Ovary (tissue), 9 donors: ENCODE results near the gene RNF111. TPM values are rescaled to one million over a fixed set of nuclear protein-coding genes. Genes with fewer than 3 reads are reported as not detected.

Source experiments
- DNase-seq, 5 donors: peaks; one replicate each; pipeline ENCODE4 v3.0.0-alpha.2; 2019 to 2020
- H3K27ac ChIP-seq, 2 donors: fragments of 200-600 bp; one replicate each; pipeline versions ENCODE4 v1.5.1 to v1.8.0; 2019 to 2022
- H3K27me3 ChIP-seq: fragments of 200-600 bp; one replicate; pipeline ENCODE4 v1.8.0; 2022
- H3K36me3 ChIP-seq: fragments of 200-600 bp; sonication (generic); one replicate; pipeline ENCODE4 v1.5.1; 2019
- H3K4me1 ChIP-seq: one replicate; pipeline ENCODE4 v1.8.1; 2013; ENCODE audit warnings: mild to moderate bottlenecking, moderate library complexity; ENCODE audit not compliant: insufficient read depth
- H3K4me3 ChIP-seq: fragments of 200-600 bp; sonication (generic); one replicate; pipeline ENCODE4 v1.5.1; 2017
- H3K9me3 ChIP-seq, 2 donors: fragments of 200-600 bp in 1 of 2; sonication (generic) in 1 of 2; one replicate each; pipeline versions ENCODE4 v1.5.1 to v1.8.1; 2013 to 2019; ENCODE audit warnings: mild to moderate bottlenecking in 1 of 2, moderate library complexity in 1 of 2
- EP300 ChIP-seq: sonication (generic); formaldehyde crosslinking; IDR thresholded peaks from one replicate; pipeline ENCODE4 v1.6.1; 2017; ENCODE audit warnings: antibody characterized with exemption
- POLR2A ChIP-seq: fragments of 450-650 bp; IDR thresholded peaks from one replicate; pipeline ENCODE4 v1.6.1; 2017; ENCODE audit warnings: antibody characterized with exemption, mild to moderate bottlenecking, moderate library complexity
- WGBS, 3 donors: extraction: QIAGEN DNeasy Blood & Tissue Kit in 1 of 3; methylation state at CpG; one replicate each; pipeline versions ENCODE4 v1.1.5 to v1.1.7; 2013 to 2017; 5-methylcytosine and 5-hydroxymethylcytosine counted together
- intact Hi-C, 4 donors: fragments of 100-400 bp; cut with DNase I; formaldehyde crosslinking; loops; one replicate each; pipeline versions ENCODE4 v1.11.0 to v1.15.1; 2022 to 2023
- polyA plus RNA-seq, 2 donors: library from polyadenylated mRNA; stranded (reverse); fragments of 200-250 nt in 1 of 2; fragments of 350-450 nt in 1 of 2; fragmentation: Illumina TruSeq in 1 of 2; extraction: RNeasy Lipid Tissue Mini Kit (QIAGEN cat#74804) in 1 of 2; gene quantifications; one replicate each; pipeline ENCODE4 v1.2.3, GENCODE V29; 2013 to 2014
- total RNA-seq, 7 donors: library from RNA; depleted of rRNA in 2 of 7; stranded (reverse); fragments of >200 nt in 2 of 7; fragmentation: NEBNext Ultra II Directional in 3 of 7; extraction: Animal tissue kit (Norgen Biotek cat#: 25700) in 3 of 7; gene quantifications; one replicate each; pipeline versions ENCODE4 v1.1.0 to v1.2.4, GENCODE V29; 2016 to 2023
- TF ChIP-seq, protein P1 (sequence below), 3 donors: fragments of 450-650 bp in 2 of 3; fragments of 200-600 bp in 1 of 3; IDR thresholded peaks; one replicate each; pipeline versions ENCODE4 v1.5.1 to v1.8.0; 2016 to 2022; ENCODE audit warnings: antibody characterized with exemption in 3 of 3, mild to moderate bottlenecking in 1 of 3
- donor health status: DM: no; HTN: no; CAD: no; lungs with moderate emphysema.
- donor health status: DM: no; HTN: no; CAD: no.
- donor health status: Bipolar disorder and iron deficiency.
- donor health status: DM: yes; HTN: yes; CAD: no.
- donor health status: DM: no; HTN: no; CAD: no.
- donor health status: DM: yes; HTN: yes; CAD: no.

The RNF111 gene
- total and polyA plus RNA-seq, 9 donors: 10.1 to 47.5 (median 29.3) TPM

DNA sequence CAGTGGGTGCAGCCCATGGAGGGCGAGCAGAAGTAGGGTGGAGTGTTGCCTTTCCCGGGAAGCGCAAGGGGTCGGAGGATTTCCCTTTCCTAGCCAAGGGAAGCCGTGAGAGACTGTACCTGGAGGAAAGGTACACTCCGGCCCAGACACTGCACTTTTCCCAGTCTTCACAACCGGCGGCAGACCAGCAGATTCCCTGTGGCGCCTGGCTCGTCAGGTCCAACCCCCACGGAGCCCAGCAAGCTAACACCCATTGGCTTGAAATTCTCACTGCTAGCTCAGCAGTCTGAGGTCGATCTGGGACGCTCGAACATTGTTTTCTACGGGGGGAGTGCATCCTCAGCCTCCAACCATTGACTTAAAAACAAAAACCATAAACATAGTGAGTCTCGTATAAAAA lies 144.0 kb downstream of the RNF111 start:
- H3K4me1 ChIP-seq: no peaks in the 10 kb centered on the region
- DNase-seq: no peak
- intact Hi-C loops: no loop called here
- TF ChIP-seq, protein P1, sequence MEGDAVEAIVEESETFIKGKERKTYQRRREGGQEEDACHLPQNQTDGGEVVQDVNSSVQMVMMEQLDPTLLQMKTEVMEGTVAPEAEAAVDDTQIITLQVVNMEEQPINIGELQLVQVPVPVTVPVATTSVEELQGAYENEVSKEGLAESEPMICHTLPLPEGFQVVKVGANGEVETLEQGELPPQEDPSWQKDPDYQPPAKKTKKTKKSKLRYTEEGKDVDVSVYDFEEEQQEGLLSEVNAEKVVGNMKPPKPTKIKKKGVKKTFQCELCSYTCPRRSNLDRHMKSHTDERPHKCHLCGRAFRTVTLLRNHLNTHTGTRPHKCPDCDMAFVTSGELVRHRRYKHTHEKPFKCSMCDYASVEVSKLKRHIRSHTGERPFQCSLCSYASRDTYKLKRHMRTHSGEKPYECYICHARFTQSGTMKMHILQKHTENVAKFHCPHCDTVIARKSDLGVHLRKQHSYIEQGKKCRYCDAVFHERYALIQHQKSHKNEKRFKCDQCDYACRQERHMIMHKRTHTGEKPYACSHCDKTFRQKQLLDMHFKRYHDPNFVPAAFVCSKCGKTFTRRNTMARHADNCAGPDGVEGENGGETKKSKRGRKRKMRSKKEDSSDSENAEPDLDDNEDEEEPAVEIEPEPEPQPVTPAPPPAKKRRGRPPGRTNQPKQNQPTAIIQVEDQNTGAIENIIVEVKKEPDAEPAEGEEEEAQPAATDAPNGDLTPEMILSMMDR (IDR thresholded peaks at IDR 0.05): no peak
- TF ChIP-seq EP300: no peak
- TF ChIP-seq POLR2A: no peak
- no peaks in the 10 kb centered on the region for H3K36me3 ChIP-seq
- no peak overlapping the region for H3K27ac ChIP-seq
- H3K4me3 ChIP-seq: no peak overlapping the region
- no peaks in the 10 kb centered on the region for H3K9me3 ChIP-seq
- 95 to 97% (median 97%) methylated on average over 16 of the region's 16 CpGs for WGBS, 3 donors
- H3K27me3 ChIP-seq: no peaks in the 10 kb centered on the region

DNA sequence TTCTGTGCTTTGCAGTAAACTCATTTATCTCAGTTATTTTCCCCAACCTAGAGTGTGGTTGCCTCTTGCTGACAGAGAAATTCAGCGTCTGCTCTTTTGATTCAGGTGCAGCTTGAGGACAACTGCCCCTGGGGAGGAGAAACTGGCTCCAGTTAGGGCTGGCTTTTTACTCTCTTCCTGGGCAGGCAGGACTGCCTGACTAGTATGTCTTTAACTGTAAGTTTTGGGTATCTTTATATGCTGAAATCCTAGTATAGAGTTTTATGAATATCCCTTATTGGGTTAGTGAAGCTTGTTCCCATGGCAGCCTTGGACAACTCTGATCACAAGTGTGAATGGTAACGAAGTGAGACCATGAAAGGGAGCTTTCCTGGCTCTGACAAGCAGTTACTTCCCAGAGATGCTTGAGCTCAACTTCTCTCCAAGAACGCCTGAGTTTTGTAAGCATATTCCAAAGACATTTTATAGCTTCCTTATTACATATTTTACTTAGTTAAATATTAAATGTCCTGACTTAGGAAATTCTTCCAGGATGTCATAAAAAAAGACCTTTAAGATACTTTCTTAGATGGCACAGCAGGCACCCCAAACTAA lies 144.6 kb downstream of the RNF111 start:
- TF ChIP-seq EP300: no peak
- TF ChIP-seq, protein P1 (IDR thresholded peaks at IDR 0.05): no peak
- TF ChIP-seq POLR2A: no peak
- Histone ChIP-seq H3K4me1 (no peaks in the 10 kb centered on the region), H3K4me3 (no peak overlapping the region), H3K9me3 (no peaks in the 10 kb centered on the region), H3K27me3 (no peaks in the 10 kb centered on the region), H3K36me3 (no peaks in the 10 kb centered on the region), H3K27ac (no peak overlapping the region)
- 90 to 94% (median 94%) methylated on average over 3 of the region's 3 CpGs for WGBS, 3 donors
- intact Hi-C loops: no loop called here
- DNase-seq: no peak

DNA sequence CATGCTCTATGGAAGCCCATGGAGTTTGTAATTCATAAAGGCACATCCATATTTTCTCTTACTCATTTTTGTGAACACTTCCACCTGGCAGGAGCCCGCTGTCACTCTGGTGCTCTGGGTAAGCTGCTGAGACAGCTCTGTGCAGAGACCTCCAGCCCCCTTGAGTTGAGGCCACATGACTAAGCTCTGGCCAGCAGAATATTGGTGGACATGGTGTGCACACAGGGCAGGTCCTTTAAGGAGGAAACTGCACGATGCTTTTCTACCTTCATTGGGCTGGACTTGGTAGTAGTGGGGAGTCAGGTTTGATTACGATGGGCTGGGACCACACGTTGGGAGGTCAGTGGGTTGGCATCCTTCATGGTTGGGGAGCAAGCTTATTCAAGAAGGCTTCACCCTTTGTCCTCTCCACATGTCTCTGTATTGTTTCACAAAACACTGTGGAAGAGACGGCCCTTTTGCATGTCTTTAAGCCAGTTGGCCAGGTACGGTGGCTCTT lies 146.5 kb downstream of the RNF111 start:
- Histone ChIP-seq H3K4me1 (no peaks in the 10 kb centered on the region), H3K27me3 (no peaks in the 10 kb centered on the region), H3K36me3 (no peaks in the 10 kb centered on the region), H3K4me3 (no peak overlapping the region), H3K9me3 (no peaks in the 10 kb centered on the region), H3K27ac (no peak overlapping the region)
- intact Hi-C loops: no loop called here
- no peak for DNase-seq
- WGBS, 3 donors: 93 to 98% (median 95%) methylated on average over 6 of the region's 6 CpGs
- TF ChIP-seq POLR2A (no peak), EP300 (no peak)
- TF ChIP-seq, protein P1 (IDR thresholded peaks at IDR 0.05): no peak

DNA sequence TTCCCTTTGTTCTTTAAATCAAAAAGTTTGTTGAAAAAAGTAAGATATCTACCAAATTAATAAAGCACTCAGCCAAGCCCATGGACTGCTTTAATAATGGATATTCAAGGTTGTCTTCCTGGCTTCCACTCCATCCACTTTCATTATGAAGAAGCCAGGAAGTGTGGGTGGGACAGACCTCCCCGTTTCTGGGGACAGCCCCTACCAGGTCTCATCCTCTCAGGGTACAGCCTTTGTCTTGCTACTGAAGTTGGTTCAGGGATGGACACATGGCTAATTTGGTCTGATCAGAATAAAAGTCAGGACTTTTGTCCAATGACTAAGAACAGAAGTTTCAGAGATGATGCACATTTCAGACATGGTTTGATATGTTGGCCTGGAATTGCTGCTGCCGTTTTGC lies 150.1 kb downstream of the RNF111 start:
- DNase-seq: no peak
- WGBS, 3 donors: 27 to 41% (median 29%) methylated on average over 2 of the region's 2 CpGs
- no peak overlapping the region for H3K27ac ChIP-seq
- H3K9me3 ChIP-seq: no peaks in the 10 kb centered on the region
- H3K4me3 ChIP-seq: no peak overlapping the region
- no peaks in the 10 kb centered on the region for H3K36me3 ChIP-seq
- TF ChIP-seq EP300 (no peak), POLR2A (no peak)
- intact Hi-C loops: no loop called here
- H3K4me1 ChIP-seq: no peaks in the 10 kb centered on the region
- no peaks in the 10 kb centered on the region for H3K27me3 ChIP-seq

DNA sequence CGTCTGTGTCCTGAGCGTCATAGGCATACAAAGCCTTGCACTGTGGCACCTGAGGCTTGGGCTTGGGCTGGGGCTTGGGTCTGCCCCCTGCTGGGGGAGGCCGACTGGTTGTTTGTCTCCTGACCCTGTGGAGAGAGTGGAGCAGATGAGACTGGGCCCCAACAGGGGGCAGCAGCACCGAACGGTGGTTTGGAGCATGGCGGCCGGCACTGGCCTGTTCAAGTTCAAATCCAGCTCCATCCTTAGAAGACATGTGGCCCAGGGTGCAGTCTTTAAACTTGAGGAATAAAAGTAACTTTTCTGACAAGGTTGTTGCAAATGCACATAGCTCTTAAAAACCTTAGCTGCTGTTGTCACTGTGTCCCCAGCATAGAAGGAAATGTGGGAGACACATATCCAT lies 150.8 kb downstream of the RNF111 start:
- no peak for DNase-seq
- Histone ChIP-seq H3K4me1 (no peaks in the 10 kb centered on the region), H3K36me3 (no peaks in the 10 kb centered on the region), H3K27ac (no peak overlapping the region), H3K9me3 (no peaks in the 10 kb centered on the region), H3K4me3 (no peak overlapping the region), H3K27me3 (no peaks in the 10 kb centered on the region)
- intact Hi-C loops: no loop called here
- 72 to 76% (median 75%) methylated on average over 7 of the region's 7 CpGs for WGBS, 3 donors
- TF ChIP-seq POLR2A (no peak), EP300 (no peak)
- TF ChIP-seq, protein P1 (IDR thresholded peaks at IDR 0.05): no peak
